HepG2 (cell line): ENCODE measurements around the gene ARMH3. TPM values are rescaled to one million over a fixed set of nuclear protein-coding genes. Genes with fewer than 3 reads are reported as not detected.
A peak's percentile ranks its signal among the peaks of the same experiment; 100 is the strongest.

Source experiments
- AGO2 ChIP-seq: fragments of 200-400 bp; formaldehyde crosslinking; optimal IDR thresholded peaks from 2 replicates; pipeline ENCODE3; 2017; ENCODE audit warnings: mild to moderate bottlenecking, low read depth, low read length, moderate library complexity
- IKZF1 ChIP-seq: fragments of 450-650 bp; IDR thresholded peaks from 2 replicates; pipeline ENCODE4 v1.7.1; 2016
- KMT2A ChIP-seq: sonication (generic); formaldehyde crosslinking; IDR thresholded peaks from 2 replicates; pipeline ENCODE4 v1.4.0; 2020; ENCODE audit warnings: missing genetic modification reagents
- NFKB2 ChIP-seq: sonication (generic); formaldehyde crosslinking; IDR thresholded peaks from 2 replicates; pipeline ENCODE4 v1.4.0; 2020; ENCODE audit warnings: missing genetic modification reagents, borderline replicate concordance
- POLR2AphosphoS5 ChIP-seq: IDR thresholded peaks from 2 replicates; pipeline ENCODE4 v1.6.1; 2012; ENCODE audit warnings: low read depth, low read length
- SPEN ChIP-seq: sonication (generic); formaldehyde crosslinking; IDR thresholded peaks from 2 replicates; pipeline ENCODE4 v1.5.1; 2020; ENCODE audit warnings: low read depth, mild to moderate bottlenecking, missing genetic modification reagents
- TBP ChIP-seq: sonication (generic); formaldehyde crosslinking; IDR thresholded peaks from 2 replicates; pipeline ENCODE4 v1.5.0; 2020; ENCODE audit warnings: missing genetic modification reagents
- ZNF24 ChIP-seq: fragments of 450-650 bp; IDR thresholded peaks from 2 replicates; pipeline ENCODE4 v1.6.1; 2017; ENCODE audit warnings: antibody characterized with exemption, mild to moderate bottlenecking
- polyA plus RNA-seq, 8 experiments: library from polyadenylated mRNA; depleted of rRNA in 3 of 8; stranded (reverse) in 7 of 8; unstranded in 1 of 8; fragments of >200 nt; fragmentation: Illumina TruSeq in 4 of 8; extraction: Trizol in 4 of 8; gene quantifications; 2 replicates each; pipeline versions ENCODE4 v1.2.1 to v1.2.3, GENCODE V29; 2011 to 2016; ENCODE audit warnings: low read depth in 4 of 8, missing spikeins in 1 of 8, mixed read lengths in 1 of 8; ENCODE audit not compliant: insufficient read depth in 1 of 8
- total RNA-seq, 5 experiments: library from RNA; depleted of rRNA; stranded (reverse); fragments of >200 nt; fragmentation: Illumina TruSeq; extraction: Trizol; gene quantifications; 2 replicates each; pipeline ENCODE4 v1.2.3, GENCODE V29; 2016; ENCODE audit warnings: low read depth in 1 of 5
- TF ChIP-seq, protein P1 (sequence below): sonication (generic); formaldehyde crosslinking; IDR thresholded peaks from 2 replicates; pipeline ENCODE4 v1.9.0; 2021; ENCODE audit warnings: mild to moderate bottlenecking, missing genetic modification reagents
- TF ChIP-seq, protein P2 (sequence below): sonication (generic); formaldehyde crosslinking; IDR thresholded peaks from 2 replicates; pipeline ENCODE4 v1.9.0; 2022; ENCODE audit warnings: missing genetic modification reagents, mild to moderate bottlenecking, borderline replicate concordance
- TF ChIP-seq, protein P3 (sequence below): sonication (generic); formaldehyde crosslinking; IDR thresholded peaks from 2 replicates; pipeline ENCODE4 v1.5.0; 2020; ENCODE audit warnings: mild to moderate bottlenecking, missing genetic modification reagents
- TF ChIP-seq, protein P4 (sequence below): sonication (generic); formaldehyde crosslinking; IDR thresholded peaks from 2 replicates; pipeline ENCODE4 v1.4.0; 2020; ENCODE audit warnings: missing genetic modification reagents
- TF ChIP-seq, protein P5 (sequence below): sonication (generic); formaldehyde crosslinking; conservative IDR thresholded peaks from 2 replicates; pipeline ENCODE4 v1.8.0; 2022; ENCODE audit warnings: mild to moderate bottlenecking, moderate library complexity, missing genetic modification reagents

ARMH3 gene
- total and polyA plus RNA-seq, 2 of the 13 experiments (the other 11 are each of a cell fraction or from before 2014, with no cell fraction given) = 8.4 to 16.9 TPM

DNA sequence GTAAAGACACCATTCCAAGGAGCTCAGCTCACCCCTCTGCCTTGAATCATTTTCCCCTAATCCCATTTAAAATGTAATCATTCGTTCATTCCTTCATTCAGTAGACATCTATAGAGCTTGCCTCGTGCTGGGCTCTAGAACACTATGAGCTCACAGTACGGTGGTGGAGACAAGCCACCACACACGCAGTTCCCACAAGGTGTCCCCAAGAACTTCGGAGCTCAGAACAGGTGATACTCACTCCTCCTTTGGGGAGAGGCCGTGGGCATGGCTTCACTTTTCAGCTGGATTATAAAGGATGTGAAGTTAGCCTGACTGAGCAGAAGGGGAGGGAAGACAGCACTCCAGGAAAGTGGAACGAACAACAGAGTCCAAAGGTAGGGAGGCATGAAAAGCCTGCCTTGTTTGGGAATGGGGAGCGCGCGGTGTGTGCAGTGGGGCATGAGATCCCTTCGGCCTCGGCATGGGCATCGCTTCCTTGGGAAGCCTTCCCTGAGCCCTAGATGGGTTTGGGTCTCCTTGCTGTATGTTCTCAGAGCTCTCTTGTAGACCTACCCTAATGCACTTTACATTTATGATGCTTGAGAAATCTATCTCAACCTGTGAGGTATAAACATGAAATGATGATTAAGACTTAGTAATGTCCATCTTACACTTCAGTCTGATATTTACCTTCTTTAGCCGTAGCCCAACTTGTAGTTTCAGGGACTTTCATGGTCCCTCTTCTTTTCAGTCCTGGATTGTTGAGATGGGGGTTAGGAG lies 236.9 kb downstream of the ARMH3 start (continued):
- TF ChIP-seq, protein P1, sequence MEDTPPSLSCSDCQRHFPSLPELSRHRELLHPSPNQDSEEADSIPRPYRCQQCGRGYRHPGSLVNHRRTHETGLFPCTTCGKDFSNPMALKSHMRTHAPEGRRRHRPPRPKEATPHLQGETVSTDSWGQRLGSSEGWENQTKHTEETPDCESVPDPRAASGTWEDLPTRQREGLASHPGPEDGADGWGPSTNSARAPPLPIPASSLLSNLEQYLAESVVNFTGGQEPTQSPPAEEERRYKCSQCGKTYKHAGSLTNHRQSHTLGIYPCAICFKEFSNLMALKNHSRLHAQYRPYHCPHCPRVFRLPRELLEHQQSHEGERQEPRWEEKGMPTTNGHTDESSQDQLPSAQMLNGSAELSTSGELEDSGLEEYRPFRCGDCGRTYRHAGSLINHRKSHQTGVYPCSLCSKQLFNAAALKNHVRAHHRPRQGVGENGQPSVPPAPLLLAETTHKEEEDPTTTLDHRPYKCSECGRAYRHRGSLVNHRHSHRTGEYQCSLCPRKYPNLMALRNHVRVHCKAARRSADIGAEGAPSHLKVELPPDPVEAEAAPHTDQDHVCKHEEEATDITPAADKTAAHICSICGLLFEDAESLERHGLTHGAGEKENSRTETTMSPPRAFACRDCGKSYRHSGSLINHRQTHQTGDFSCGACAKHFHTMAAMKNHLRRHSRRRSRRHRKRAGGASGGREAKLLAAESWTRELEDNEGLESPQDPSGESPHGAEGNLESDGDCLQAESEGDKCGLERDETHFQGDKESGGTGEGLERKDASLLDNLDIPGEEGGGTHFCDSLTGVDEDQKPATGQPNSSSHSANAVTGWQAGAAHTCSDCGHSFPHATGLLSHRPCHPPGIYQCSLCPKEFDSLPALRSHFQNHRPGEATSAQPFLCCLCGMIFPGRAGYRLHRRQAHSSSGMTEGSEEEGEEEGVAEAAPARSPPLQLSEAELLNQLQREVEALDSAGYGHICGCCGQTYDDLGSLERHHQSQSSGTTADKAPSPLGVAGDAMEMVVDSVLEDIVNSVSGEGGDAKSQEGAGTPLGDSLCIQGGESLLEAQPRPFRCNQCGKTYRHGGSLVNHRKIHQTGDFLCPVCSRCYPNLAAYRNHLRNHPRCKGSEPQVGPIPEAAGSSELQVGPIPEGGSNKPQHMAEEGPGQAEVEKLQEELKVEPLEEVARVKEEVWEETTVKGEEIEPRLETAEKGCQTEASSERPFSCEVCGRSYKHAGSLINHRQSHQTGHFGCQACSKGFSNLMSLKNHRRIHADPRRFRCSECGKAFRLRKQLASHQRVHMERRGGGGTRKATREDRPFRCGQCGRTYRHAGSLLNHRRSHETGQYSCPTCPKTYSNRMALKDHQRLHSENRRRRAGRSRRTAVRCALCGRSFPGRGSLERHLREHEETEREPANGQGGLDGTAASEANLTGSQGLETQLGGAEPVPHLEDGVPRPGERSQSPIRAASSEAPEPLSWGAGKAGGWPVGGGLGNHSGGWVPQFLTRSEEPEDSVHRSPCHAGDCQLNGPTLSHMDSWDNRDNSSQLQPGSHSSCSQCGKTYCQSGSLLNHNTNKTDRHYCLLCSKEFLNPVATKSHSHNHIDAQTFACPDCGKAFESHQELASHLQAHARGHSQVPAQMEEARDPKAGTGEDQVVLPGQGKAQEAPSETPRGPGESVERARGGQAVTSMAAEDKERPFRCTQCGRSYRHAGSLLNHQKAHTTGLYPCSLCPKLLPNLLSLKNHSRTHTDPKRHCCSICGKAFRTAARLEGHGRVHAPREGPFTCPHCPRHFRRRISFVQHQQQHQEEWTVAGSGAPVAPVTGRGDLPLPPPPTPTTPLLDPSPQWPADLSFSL (CRISPR knock-in tag) = no peak
- 0 out of 2 replicates have a peak, but pooled peaks have one; percentile 20 for TF ChIP-seq POLR2AphosphoS5
- 0 out of 2 replicates have a peak, but pooled peaks have one; percentile 32 for TF ChIP-seq KMT2A
- TF ChIP-seq, protein P2, sequence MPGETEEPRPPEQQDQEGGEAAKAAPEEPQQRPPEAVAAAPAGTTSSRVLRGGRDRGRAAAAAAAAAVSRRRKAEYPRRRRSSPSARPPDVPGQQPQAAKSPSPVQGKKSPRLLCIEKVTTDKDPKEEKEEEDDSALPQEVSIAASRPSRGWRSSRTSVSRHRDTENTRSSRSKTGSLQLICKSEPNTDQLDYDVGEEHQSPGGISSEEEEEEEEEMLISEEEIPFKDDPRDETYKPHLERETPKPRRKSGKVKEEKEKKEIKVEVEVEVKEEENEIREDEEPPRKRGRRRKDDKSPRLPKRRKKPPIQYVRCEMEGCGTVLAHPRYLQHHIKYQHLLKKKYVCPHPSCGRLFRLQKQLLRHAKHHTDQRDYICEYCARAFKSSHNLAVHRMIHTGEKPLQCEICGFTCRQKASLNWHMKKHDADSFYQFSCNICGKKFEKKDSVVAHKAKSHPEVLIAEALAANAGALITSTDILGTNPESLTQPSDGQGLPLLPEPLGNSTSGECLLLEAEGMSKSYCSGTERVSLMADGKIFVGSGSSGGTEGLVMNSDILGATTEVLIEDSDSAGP (CRISPR knock-in tag) = peak; percentile 98; the same call in 1 of the 2 replicates
- no peak for TF ChIP-seq IKZF1
- TF ChIP-seq SPEN = 0 out of 2 replicates have a peak, but pooled peaks have one; percentile 39
- TF ChIP-seq, protein P3, sequence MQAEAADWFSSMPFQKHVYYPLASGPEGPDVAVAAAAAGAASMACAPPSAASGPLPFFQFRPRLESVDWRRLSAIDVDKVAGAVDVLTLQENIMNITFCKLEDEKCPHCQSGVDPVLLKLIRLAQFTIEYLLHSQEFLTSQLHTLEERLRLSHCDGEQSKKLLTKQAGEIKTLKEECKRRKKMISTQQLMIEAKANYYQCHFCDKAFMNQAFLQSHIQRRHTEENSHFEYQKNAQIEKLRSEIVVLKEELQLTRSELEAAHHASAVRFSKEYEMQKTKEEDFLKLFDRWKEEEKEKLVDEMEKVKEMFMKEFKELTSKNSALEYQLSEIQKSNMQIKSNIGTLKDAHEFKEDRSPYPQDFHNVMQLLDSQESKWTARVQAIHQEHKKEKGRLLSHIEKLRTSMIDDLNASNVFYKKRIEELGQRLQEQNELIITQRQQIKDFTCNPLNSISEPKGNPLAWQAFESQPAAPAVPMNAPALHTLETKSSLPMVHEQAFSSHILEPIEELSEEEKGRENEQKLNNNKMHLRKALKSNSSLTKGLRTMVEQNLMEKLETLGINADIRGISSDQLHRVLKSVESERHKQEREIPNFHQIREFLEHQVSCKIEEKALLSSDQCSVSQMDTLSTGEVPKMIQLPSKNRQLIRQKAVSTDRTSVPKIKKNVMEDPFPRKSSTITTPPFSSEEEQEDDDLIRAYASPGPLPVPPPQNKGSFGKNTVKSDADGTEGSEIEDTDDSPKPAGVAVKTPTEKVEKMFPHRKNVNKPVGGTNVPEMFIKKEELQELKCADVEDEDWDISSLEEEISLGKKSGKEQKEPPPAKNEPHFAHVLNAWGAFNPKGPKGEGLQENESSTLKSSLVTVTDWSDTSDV (CRISPR knock-in tag) = peak; percentile 45; the same call in 1 of the 2 replicates
- TF ChIP-seq, protein P4, sequence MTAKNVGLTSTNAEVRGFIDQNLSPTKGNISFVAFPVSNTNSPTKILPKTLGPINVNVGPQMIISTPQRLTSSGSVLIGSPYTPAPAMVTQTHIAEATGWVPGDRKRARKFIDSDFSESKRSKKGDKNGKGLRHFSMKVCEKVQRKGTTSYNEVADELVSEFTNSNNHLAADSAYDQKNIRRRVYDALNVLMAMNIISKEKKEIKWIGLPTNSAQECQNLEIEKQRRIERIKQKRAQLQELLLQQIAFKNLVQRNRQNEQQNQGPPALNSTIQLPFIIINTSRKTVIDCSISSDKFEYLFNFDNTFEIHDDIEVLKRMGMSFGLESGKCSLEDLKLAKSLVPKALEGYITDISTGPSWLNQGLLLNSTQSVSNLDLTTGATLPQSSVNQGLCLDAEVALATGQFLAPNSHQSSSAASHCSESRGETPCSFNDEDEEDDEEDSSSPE = 0 out of 2 replicates have a peak, but pooled peaks have one; percentile 23
- TF ChIP-seq AGO2 = no peak
- TF ChIP-seq, protein P5, sequence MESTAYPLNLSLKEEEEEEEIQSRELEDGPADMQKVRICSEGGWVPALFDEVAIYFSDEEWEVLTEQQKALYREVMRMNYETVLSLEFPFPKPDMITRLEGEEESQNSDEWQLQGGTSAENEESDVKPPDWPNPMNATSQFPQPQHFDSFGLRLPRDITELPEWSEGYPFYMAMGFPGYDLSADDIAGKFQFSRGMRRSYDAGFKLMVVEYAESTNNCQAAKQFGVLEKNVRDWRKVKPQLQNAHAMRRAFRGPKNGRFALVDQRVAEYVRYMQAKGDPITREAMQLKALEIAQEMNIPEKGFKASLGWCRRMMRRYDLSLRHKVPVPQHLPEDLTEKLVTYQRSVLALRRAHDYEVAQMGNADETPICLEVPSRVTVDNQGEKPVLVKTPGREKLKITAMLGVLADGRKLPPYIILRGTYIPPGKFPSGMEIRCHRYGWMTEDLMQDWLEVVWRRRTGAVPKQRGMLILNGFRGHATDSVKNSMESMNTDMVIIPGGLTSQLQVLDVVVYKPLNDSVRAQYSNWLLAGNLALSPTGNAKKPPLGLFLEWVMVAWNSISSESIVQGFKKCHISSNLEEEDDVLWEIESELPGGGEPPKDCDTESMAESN = 0 out of 2 replicates have a peak, but pooled peaks have one; percentile 53
- TF ChIP-seq TBP = no peak
- TF ChIP-seq NFKB2 (CRISPR knock-in tag) = 0 out of 2 replicates have a peak, but pooled peaks have one; percentile 23
- peak; percentile 89 for TF ChIP-seq ZNF24
